Hepatocyte (in vitro differentiated cells): ENCODE results near the gene SCYGR6. TPM values are rescaled to one million over a fixed set of nuclear protein-coding genes. Genes with fewer than 3 reads are reported as not detected.

ENCODE experiments used
- DNase-seq: peaks from one replicate; pipeline ENCODE4 v3.0.0-alpha.2; 2016; ENCODE audit warnings: low spot score
- H2AFZ ChIP-seq: fragments of 200-600 bp; sonication (generic); 2 replicates; pipeline ENCODE4 v1.6.0; 2016; ENCODE audit warnings: antibody characterized with exemption, mild to moderate bottlenecking
- H3K27ac ChIP-seq: fragments of 200-600 bp; sonication (generic); 2 replicates; pipeline ENCODE4 v1.5.1; 2016; ENCODE audit warnings: mild to moderate bottlenecking
- H3K27me3 ChIP-seq: fragments of 200-600 bp; sonication (generic); 2 replicates; pipeline ENCODE4 v1.6.1; 2016
- H3K36me3 ChIP-seq: fragments of 200-600 bp; sonication (generic); replicated peaks from 2 replicates; pipeline ENCODE4 v1.5.1; 2016; ENCODE audit warnings: low read depth; ENCODE audit not compliant: insufficient read depth
- H3K4me1 ChIP-seq: fragments of 200-600 bp; sonication (generic); 2 replicates; pipeline ENCODE4 v1.5.1; 2016; ENCODE audit warnings: mild to moderate bottlenecking, moderate library complexity; ENCODE audit not compliant: insufficient read depth
- H3K4me2 ChIP-seq: fragments of 200-600 bp; sonication (generic); 2 replicates; pipeline ENCODE4 v1.6.0; 2016
- H3K4me3 ChIP-seq: fragments of 200-600 bp; sonication (generic); 2 replicates; pipeline ENCODE4 v1.5.1; 2016; ENCODE audit warnings: mild to moderate bottlenecking
- H3K79me2 ChIP-seq: fragments of 200-600 bp; sonication (generic); 2 replicates; pipeline ENCODE4 v1.6.0; 2017; ENCODE audit warnings: mild to moderate bottlenecking
- H3K9me2 ChIP-seq: fragments of 200-600 bp; sonication (generic); replicated peaks from 2 replicates; pipeline ENCODE4 v1.6.0; 2017; ENCODE audit warnings: mild to moderate bottlenecking; ENCODE audit not compliant: insufficient read depth
- H3K9me3 ChIP-seq: fragments of 200-600 bp; sonication (generic); 2 replicates; pipeline ENCODE4 v1.5.1; 2016; ENCODE audit warnings: low read depth, mild to moderate bottlenecking
- H4K20me1 ChIP-seq: fragments of 200-600 bp; sonication (generic); 2 replicates; pipeline ENCODE4 v1.6.0; 2016; ENCODE audit warnings: mild to moderate bottlenecking; ENCODE audit not compliant: insufficient read depth, poor library complexity, severe bottlenecking
- EZH2 ChIP-seq: fragments of 200-600 bp; sonication (generic); IDR thresholded peaks from 2 replicates; pipeline ENCODE4 v1.6.1; 2016; ENCODE audit warnings: antibody characterized with exemption, mild to moderate bottlenecking, borderline replicate concordance
- EZH2phosphoT487 ChIP-seq: fragments of 200-600 bp; sonication (generic); IDR thresholded peaks from one replicate; pipeline ENCODE4 v1.6.1; 2018; ENCODE audit warnings: antibody characterized with exemption, mild to moderate bottlenecking, low read depth, moderate library complexity; ENCODE audit not compliant: unreplicated experiment, severe bottlenecking
- WGBS: methylation state at CpG from one replicate; pipeline ENCODE4 v1.1.6; 2016; ENCODE audit warnings: low lambda C conversion rate; ENCODE audit errors: missing lambda C conversion rate; 5-methylcytosine and 5-hydroxymethylcytosine counted together
- polyA plus RNA-seq: library from polyadenylated mRNA; unstranded; fragments of >200 nt; fragmentation: Nextera tagmentation; extraction: Ambion mirVana; gene quantifications from 2 replicates; pipeline ENCODE4 v1.2.1, GENCODE V29; 2016
- total RNA-seq: library from RNA; depleted of rRNA; stranded (reverse); fragments of >200 nt; gene quantifications from 2 replicates; pipeline ENCODE4 v1.2.3, GENCODE V29; 2014
- TF ChIP-seq, protein P1 (sequence below): fragments of 200-600 bp; sonication (generic); IDR thresholded peaks from 2 replicates; pipeline ENCODE4 v1.5.1; 2016; ENCODE audit warnings: antibody characterized with exemption, mild to moderate bottlenecking; ENCODE audit not compliant: poor library complexity

SCYGR6 gene
- total and polyA plus RNA-seq, 2 experiments from 2014 or later, result not detected

DNA sequence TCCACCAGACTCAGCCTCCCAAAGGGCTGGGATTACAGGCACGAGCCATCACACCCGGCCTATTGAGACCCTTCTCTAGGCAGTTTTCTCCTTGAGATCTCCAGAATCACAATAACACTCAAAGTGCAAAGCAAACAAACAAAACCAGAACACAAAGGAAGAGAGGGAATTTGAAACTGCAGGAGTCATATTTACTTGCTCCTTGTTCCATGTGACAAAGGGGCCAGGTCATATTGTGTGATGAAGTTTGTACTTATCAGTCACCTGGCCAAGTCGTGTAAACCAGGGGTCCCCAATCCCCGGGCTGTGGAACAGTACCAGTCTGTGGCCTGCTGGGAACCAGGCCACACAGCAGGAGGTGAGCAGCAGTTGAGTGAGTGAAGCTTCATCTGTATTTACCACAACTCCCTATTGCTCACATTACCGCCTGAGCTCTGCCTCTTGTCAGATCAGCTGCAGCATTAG is 47.7 kb upstream of the SCYGR6 start:
- H2AFZ ChIP-seq, result no peak overlapping the region
- 73% methylated on average over 5 of the region's 5 CpGs for WGBS

DNA sequence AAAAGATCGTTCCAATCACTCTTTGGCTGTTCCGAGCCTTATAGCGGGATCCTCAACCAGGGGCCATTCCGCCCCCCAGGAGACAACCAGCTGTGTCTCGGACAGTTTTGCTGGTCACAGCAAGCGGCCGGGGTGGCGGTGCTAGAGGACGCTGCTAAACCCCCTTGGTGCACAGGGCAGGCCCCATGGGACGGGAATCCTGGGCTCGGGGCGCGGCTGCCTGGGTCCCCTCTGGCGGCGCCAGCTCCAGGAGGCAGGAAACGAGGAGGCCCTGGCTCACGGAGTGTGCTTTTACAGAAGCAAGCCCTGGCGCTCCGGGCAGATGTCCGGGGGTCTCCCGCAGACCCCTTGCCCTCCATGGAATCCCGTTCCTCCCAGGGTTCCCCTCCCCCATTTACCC is 43.3 kb upstream of the SCYGR6 start:
- no peaks in the 10 kb centered on the region for H3K27me3 ChIP-seq
- no peak for DNase-seq
- no peak overlapping the region for H3K4me3 ChIP-seq
- no peaks in the 10 kb centered on the region for H4K20me1 ChIP-seq
- TF ChIP-seq, protein P1, sequence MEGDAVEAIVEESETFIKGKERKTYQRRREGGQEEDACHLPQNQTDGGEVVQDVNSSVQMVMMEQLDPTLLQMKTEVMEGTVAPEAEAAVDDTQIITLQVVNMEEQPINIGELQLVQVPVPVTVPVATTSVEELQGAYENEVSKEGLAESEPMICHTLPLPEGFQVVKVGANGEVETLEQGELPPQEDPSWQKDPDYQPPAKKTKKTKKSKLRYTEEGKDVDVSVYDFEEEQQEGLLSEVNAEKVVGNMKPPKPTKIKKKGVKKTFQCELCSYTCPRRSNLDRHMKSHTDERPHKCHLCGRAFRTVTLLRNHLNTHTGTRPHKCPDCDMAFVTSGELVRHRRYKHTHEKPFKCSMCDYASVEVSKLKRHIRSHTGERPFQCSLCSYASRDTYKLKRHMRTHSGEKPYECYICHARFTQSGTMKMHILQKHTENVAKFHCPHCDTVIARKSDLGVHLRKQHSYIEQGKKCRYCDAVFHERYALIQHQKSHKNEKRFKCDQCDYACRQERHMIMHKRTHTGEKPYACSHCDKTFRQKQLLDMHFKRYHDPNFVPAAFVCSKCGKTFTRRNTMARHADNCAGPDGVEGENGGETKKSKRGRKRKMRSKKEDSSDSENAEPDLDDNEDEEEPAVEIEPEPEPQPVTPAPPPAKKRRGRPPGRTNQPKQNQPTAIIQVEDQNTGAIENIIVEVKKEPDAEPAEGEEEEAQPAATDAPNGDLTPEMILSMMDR, result no peak
- TF ChIP-seq EZH2phosphoT487, result no peak
- TF ChIP-seq EZH2, result no peak
- H3K79me2 ChIP-seq, result no peaks in the 10 kb centered on the region
- H3K9me2 ChIP-seq, result no peaks in the 10 kb centered on the region
- WGBS, result 92% methylated on average over 19 of the region's 22 CpGs
- H3K4me1 ChIP-seq, result peaks cover 2% of the 10 kb centered on the region
- H3K36me3 ChIP-seq, result no peaks in the 10 kb centered on the region
- no peaks in the 10 kb centered on the region for H3K9me3 ChIP-seq
- H3K4me2 ChIP-seq, result no peak overlapping the region
- no peak overlapping the region for H2AFZ ChIP-seq
- no peak overlapping the region for H3K27ac ChIP-seq

More for the DNA sequence above, 47.7 kb upstream of the SCYGR6 start:
- TF ChIP-seq EZH2phosphoT487 (no peak), EZH2 (no peak)
- TF ChIP-seq, protein P1, result no peak
- Histone ChIP-seq H3K27me3 (no peaks in the 10 kb centered on the region), H3K9me3 (no peaks in the 10 kb centered on the region), H4K20me1 (no peaks in the 10 kb centered on the region), H3K36me3 (no peaks in the 10 kb centered on the region), H3K4me3 (no peak overlapping the region), H3K4me2 (no peak overlapping the region), H3K4me1 (no peaks in the 10 kb centered on the region), H3K9me2 (no peaks in the 10 kb centered on the region), H3K79me2 (no peaks in the 10 kb centered on the region), H3K27ac (no peak overlapping the region)
- no peak for DNase-seq

DNA sequence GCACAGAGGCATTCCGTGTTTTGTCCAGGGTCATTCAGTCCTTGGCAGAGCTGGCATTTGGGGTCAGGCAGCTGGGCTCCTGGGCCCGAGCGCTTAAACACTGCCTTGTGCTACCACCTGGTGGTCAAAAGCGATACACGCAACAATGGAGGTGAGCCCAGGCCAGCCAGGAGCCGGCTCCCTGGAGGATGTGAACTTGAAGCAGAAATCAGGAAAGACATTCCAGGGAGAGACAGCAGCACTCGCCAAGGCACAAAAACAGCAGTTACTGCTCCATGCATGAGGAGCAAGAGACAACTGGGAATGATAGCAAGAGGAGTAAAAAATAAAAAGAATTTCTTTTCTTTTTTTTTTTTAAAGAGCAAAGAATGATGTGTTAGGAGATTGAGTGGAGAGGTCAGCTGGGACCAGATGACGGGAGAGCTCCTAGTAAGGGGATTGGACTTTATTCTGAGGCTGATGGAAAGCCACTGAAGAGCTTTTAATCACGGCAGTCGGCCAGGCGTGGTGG is 41.9 kb upstream of the SCYGR6 start:
- H3K27me3 ChIP-seq, result no peaks in the 10 kb centered on the region
- no peaks in the 10 kb centered on the region for H3K9me3 ChIP-seq
- WGBS, result 26% methylated on average over 11 of the region's 11 CpGs
- no peak overlapping the region for H2AFZ ChIP-seq
- H3K9me2 ChIP-seq, result no peaks in the 10 kb centered on the region
- H3K27ac ChIP-seq, result peak overlapping the region; percentile 41
- no peak for TF ChIP-seq EZH2phosphoT487
- TF ChIP-seq, protein P1, result peak; percentile 95
- H3K4me2 ChIP-seq, result no peak overlapping the region
- H3K79me2 ChIP-seq, result no peaks in the 10 kb centered on the region
- no peak overlapping the region for H3K4me3 ChIP-seq
- peak; percentile 89 for DNase-seq
- H3K36me3 ChIP-seq, result no peaks in the 10 kb centered on the region
- H3K4me1 ChIP-seq, result peaks cover 9% of the 10 kb centered on the region
- H4K20me1 ChIP-seq, result no peaks in the 10 kb centered on the region
